ENCODE measurements around the gene KCNE1. TPM values are rescaled to one million over a fixed set of nuclear protein-coding genes. Genes with fewer than 3 reads are reported as not detected.

Gene KCNE1
- total and polyA plus RNA-seq, 2 of the 4 experiments (the other 2 are of a cell fraction), result 0.46 to 0.90 TPM

DNA sequence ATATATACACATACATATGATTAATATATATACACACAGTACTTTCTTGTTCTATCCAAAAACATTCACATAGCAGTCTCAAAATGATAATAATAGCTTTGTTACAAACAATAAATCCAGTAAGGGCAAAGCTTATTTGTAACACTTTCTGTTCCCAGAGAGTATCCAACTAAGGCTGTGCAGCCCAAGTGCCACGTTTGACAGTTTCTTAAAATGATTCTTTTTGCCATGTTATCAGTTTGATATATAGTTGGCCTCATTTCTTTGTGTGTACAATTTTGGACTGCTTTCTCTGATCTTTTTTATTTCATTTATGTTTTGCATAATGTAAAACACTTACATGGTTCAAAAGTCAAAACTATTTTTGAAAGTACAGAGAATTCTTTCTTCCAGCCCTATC is 11.8 kb downstream of the KCNE1 start:
- no peak for ATAC-seq (ENCODE audit: low read depth)
- no peak for DNase-seq
- no peaks in the 10 kb centered on the region for H4K20me1 ChIP-seq (ENCODE audit: insufficient read depth, low read length)

More for the DNA sequence above, 11.8 kb downstream of the KCNE1 start:
- Histone ChIP-seq H2BK5ac (ENCODE audit: low read depth, low read length, poor library complexity, severe bottlenecking) (no peak overlapping the region), H2BK15ac (ENCODE audit: low read depth, low read length) (no peak overlapping the region), H2BK120ac (ENCODE audit: low read depth, low read length) (no peak overlapping the region), H2AK5ac (ENCODE audit: low read depth, low read length) (no peak overlapping the region), H3K56ac (ENCODE audit: extremely low read depth, insufficient read depth, low read length) (no peak overlapping the region), H4K5ac (ENCODE audit: low read depth, low read length) (no peak overlapping the region), H3K18ac (ENCODE audit: low read depth, low read length) (no peak overlapping the region), H3K79me1 (ENCODE audit: low read depth in 1 of 2, low read length in 2 of 2) (no peaks in the 10 kb centered on the region), H4K8ac (ENCODE audit: low read depth in 2 of 2, low read length in 2 of 2) (no peak overlapping the region), H3K27me3 (ENCODE audit: control insufficient read depth, insufficient read depth, low read length) (peaks cover 9% of the 10 kb centered on the region), H4K91ac (ENCODE audit: insufficient read depth, low read depth, low read length) (no peak overlapping the region), H2AFZ (replicated peaks; ENCODE audit: low read length, poor library complexity) (no peak overlapping the region), H3K9me3 (ENCODE audit: control insufficient read depth, insufficient read depth, low read length) (peaks cover 8% of the 10 kb centered on the region), H3K9ac (ENCODE audit: low read depth, low read length) (no peak overlapping the region), H3K4me2 (ENCODE audit: low read depth, low read length) (no peak overlapping the region), H3K14ac (replicated peaks; ENCODE audit: low read depth, low read length) (no peak overlapping the region), H3K36me3 (ENCODE audit: control insufficient read depth, insufficient read depth, low read length) (no peaks in the 10 kb centered on the region), H3K27ac (ENCODE audit: insufficient read depth, low read length) (no peak overlapping the region), H3K4me3 (ENCODE audit: insufficient read depth, low read depth, low read length) (no peak overlapping the region), H2BK20ac (ENCODE audit: low read depth, low read length) (no peak overlapping the region), H3K4me1 (ENCODE audit: control insufficient read depth, insufficient read depth, low read length) (no peaks in the 10 kb centered on the region), H2AK9ac (replicated peaks; ENCODE audit: low read depth, low read length, poor library complexity) (no peak overlapping the region), H3K9me1 (ENCODE audit: insufficient read depth, low read length) (no peaks in the 10 kb centered on the region), H3K23ac (ENCODE audit: low read depth, low read length) (no peak overlapping the region), H3K4ac (ENCODE audit: low read depth, low read length) (no peak overlapping the region)
- POLR2A ChIA-PET (ENCODE audit: unreplicated experiment), result no interaction called here
- no CpG with 5 or more reads among the region's 1 CpG for WGBS, 2 experiments (ENCODE audit: extremely low coverage in 2 of 2, insufficient read length in 1 of 2)
- CTCF ChIA-PET, result no interaction called here
- dilution Hi-C loops (cut with HindIII; ENCODE audit: low sequenced_read_pairs, unreplicated experiment), result no loop called here
- no peak for TF ChIP-seq RAD21 (IDR thresholded peaks at IDR 0.05; ENCODE audit: low read length)
- no peak for TF ChIP-seq POLR2A (IDR thresholded peaks at IDR 0.05; ENCODE audit: low read depth, low read length)
- TF ChIP-seq USF2 (IDR thresholded peaks at IDR 0.05; ENCODE audit: low read depth, low read length), result no peak
- no peak for TF ChIP-seq CEBPB (IDR thresholded peaks at IDR 0.05; ENCODE audit: low read depth, low read length)
- TF ChIP-seq RFX5 (IDR thresholded peaks at IDR 0.05; ENCODE audit: low read depth, low read length), result no peak
- TF ChIP-seq, protein P1, sequence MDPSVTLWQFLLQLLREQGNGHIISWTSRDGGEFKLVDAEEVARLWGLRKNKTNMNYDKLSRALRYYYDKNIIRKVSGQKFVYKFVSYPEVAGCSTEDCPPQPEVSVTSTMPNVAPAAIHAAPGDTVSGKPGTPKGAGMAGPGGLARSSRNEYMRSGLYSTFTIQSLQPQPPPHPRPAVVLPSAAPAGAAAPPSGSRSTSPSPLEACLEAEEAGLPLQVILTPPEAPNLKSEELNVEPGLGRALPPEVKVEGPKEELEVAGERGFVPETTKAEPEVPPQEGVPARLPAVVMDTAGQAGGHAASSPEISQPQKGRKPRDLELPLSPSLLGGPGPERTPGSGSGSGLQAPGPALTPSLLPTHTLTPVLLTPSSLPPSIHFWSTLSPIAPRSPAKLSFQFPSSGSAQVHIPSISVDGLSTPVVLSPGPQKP (IDR thresholded peaks at IDR 0.05; ENCODE audit: borderline replicate concordance, low read depth, low read length), result no peak
- no peak for TF ChIP-seq MAFK (IDR thresholded peaks at IDR 0.05; ENCODE audit: low read depth, low read length)
- no peak for TF ChIP-seq NFE2L2 (IDR thresholded peaks at IDR 0.05; ENCODE audit: low read depth, low read length)
- no peak for TF ChIP-seq MXI1 (IDR thresholded peaks at IDR 0.05; ENCODE audit: borderline replicate concordance, low read depth, low read length)
- no peak for TF ChIP-seq CHD1 (IDR thresholded peaks at IDR 0.05; ENCODE audit: low read depth, low read length)
- no peak for TF ChIP-seq MAZ (IDR thresholded peaks at IDR 0.05; ENCODE audit: borderline replicate concordance, low read depth, low read length)
- TF ChIP-seq FOS (IDR thresholded peaks at IDR 0.05; ENCODE audit: low read depth, low read length), result no peak
- TF ChIP-seq CTCF (conservative IDR thresholded peaks at IDR 0.05; ENCODE audit: low read depth, low read length), result no peak
- TF ChIP-seq BHLHE40 (IDR thresholded peaks at IDR 0.05; ENCODE audit: low read depth, low read length), result no peak
- TF ChIP-seq SMC3 (IDR thresholded peaks at IDR 0.05; ENCODE audit: low read depth, low read length), result no peak
- TF ChIP-seq RCOR1 (IDR thresholded peaks at IDR 0.05; ENCODE audit: insufficient replicate concordance, low read length), result no peak
- BruUV-seq (replicated peaks), result no TSS peak
- in situ Hi-C loops (cut with MboI; ENCODE audit: low sequenced_read_pairs), result no loop called here
- intact Hi-C loops (cut with micrococcal nuclease), result no loop called here
